Upper lobe of right lung (tissue), 1 donor: ENCODE data around the gene ITIH5. TPM values are rescaled to one million over a fixed set of nuclear protein-coding genes. Genes with fewer than 3 reads are reported as not detected.
A peak's percentile ranks its signal among the peaks of the same experiment; 100 is the strongest.

ENCODE experiments used
- ATAC-seq: fragments of 200-7000 bp; cut with Tn5 transposase; one replicate; pipeline ENCODE4 v1.9.1; 2020; ENCODE audit warnings: mild to moderate bottlenecking, moderate library complexity
- DNase-seq: peaks from one replicate; pipeline ENCODE4 v3.0.0-alpha.2; 2020
- H3K27ac ChIP-seq: fragments of 200-600 bp; one replicate; pipeline ENCODE4 v1.8.0; 2022
- H3K27me3 ChIP-seq: fragments of 200-600 bp; one replicate; pipeline ENCODE4 v1.8.0; 2022; ENCODE audit warnings: mild to moderate bottlenecking
- H3K36me3 ChIP-seq: fragments of 200-600 bp; one replicate; pipeline ENCODE4 v1.8.0; 2022
- H3K4me1 ChIP-seq: fragments of 200-600 bp; one replicate; pipeline ENCODE4 v1.8.0; 2022
- H3K4me3 ChIP-seq: fragments of 200-600 bp; one replicate; pipeline ENCODE4 v1.8.0; 2022; ENCODE audit warnings: mild to moderate bottlenecking
- H3K9me3 ChIP-seq: fragments of 200-600 bp; one replicate; pipeline ENCODE4 v1.8.0; 2022
- CTCF ChIP-seq: fragments of 200-600 bp; IDR thresholded peaks from one replicate; pipeline ENCODE4 v1.8.0; 2022; ENCODE audit warnings: antibody characterized with exemption
- intact Hi-C: fragments of 100-400 bp; cut with DNase I; formaldehyde crosslinking; loops from one replicate; pipeline ENCODE4 v1.11.0; 2022
- total RNA-seq: library from RNA; stranded (reverse); fragmentation: NEBNext Ultra II Directional; extraction: Animal tissue kit (Norgen Biotek cat#: 25700); gene quantifications from one replicate; pipeline ENCODE4 v1.2.1, GENCODE V29; 2021
- donor health status: DM: no; HTN: yes; CAD: no; lungs with severe emphysema.

ITIH5 gene
- total RNA-seq, 1 donor from 2014 or later: 10.5 TPM

DNA sequence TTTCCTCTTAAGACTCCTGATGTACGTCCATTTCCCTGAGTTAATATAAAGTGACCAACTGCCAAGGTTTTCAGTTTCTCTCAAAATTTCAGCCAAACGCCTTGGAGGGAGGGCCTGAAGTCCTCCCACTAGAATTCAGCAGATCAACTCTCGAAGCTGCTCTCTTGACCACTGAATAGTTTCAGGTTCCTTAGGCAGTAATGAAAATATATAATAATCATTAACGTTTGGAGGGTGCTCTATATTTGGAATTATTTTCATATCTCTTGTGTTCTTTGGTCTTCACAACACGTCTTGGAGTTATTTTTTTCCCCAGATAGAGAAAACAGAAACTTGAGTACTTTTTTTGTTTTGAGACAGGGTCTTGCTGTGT is 132.3 kb downstream of the ITIH5 start:
- Histone ChIP-seq H3K36me3 (no peaks in the 10 kb centered on the region), H3K9me3 (no peaks in the 10 kb centered on the region), H3K4me1 (no peaks in the 10 kb centered on the region), H3K4me3 (no peak overlapping the region), H3K27ac (no peak overlapping the region), H3K27me3 (no peaks in the 10 kb centered on the region)
- intact Hi-C loops: no loop called here
- no peak for DNase-seq
- no peak for ATAC-seq
- no peak for TF ChIP-seq CTCF

DNA sequence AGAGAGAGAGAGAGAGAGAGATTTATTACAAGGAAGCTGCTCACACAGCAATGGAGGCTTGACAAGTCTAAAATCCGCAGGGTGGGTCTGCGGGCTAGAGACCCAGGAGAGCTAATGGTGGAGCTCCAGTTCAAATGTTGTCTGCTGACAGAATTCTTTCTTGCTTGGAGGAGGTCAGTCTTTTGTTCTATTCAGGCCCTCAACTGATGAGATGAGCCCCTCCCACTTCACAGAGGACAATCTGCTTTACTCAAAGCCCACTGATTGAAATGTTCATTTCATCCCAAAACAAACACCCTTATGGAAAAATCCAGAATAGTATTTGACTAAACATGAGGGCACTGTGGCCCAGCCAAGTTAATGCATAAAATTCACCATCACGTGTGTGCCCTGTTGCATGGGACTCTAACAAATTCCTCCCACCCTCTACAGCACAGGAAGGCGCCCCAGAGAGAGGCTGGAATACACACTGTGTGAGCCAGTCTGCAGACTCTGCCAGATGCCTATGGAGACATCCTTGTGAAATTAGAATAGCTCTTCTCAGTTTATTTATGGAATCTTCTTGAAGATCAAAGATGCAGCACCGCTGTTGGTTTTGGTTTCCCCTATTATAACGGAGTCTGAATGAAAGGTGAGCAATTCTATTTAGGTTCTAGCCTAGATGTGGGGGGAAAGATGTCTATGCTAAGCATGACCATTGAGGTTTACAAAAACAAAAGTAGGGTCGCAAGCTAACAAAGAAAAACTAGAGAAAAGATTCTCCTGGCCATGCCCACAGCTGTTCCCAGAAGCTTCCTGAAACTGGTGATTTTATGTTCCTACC is 132.9 kb downstream of the ITIH5 start:
- no peak overlapping the region for H3K4me3 ChIP-seq

DNA sequence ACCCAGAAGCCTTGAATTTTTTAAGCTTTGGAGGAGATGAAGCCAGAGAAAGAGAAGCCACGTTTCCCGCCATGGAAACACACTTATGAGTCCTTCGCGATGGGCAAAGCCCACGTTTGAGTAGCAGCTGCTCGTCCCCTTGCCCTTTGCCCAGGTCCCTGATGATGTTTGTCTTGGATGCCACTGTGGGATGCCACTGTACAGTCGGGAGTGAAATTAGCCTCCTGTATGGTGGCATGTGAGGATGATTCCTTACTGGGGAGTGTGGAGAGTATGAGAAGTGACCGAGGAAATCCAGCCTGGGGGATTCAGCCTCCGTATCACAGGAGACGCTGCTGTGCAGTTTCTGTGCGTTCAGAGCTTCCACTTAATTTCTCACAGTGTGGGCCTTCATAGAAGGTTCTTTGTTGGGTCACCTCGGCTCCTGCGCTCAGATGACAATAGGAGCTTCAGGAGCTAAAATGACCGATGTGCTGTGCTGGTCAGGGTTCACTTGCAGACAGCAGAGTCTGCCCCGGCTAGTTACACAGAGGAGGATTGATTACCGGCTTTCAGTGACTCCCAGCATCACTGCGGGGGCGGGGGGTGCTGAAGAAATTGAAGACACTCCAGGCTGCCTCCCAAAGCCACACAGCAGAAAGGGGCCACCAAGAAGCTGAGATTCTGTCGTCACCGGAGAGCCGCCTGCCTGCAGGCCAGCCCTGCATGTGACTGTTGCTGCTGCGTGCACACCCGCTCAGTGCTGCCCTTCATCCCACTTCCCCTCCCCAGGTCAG is 133.9 kb downstream of the ITIH5 start:
- no peak for ATAC-seq
- no peak overlapping the region for H3K27ac ChIP-seq
- H3K27me3 ChIP-seq: no peaks in the 10 kb centered on the region
- H3K36me3 ChIP-seq: no peaks in the 10 kb centered on the region
- no peak for TF ChIP-seq CTCF
- DNase-seq: no peak
- H3K9me3 ChIP-seq: no peaks in the 10 kb centered on the region
- intact Hi-C loops: no loop called here
- no peaks in the 10 kb centered on the region for H3K4me1 ChIP-seq
- H3K4me3 ChIP-seq: no peak overlapping the region

More for the DNA sequence above, 132.9 kb downstream of the ITIH5 start:
- H3K36me3 ChIP-seq: no peaks in the 10 kb centered on the region
- no peaks in the 10 kb centered on the region for H3K4me1 ChIP-seq
- no peak for ATAC-seq
- H3K9me3 ChIP-seq: no peaks in the 10 kb centered on the region
- H3K27me3 ChIP-seq: no peaks in the 10 kb centered on the region
- TF ChIP-seq CTCF: no peak
- no peak overlapping the region for H3K27ac ChIP-seq
- intact Hi-C loops: no loop called here
- DNase-seq: no peak

GRCh38 chr10:7529638-7530037 is 137.1 kb downstream of the ITIH5 start:
- no peaks in the 10 kb centered on the region for H3K36me3 ChIP-seq
- no peaks in the 10 kb centered on the region for H3K9me3 ChIP-seq
- no peaks in the 10 kb centered on the region for H3K4me1 ChIP-seq
- intact Hi-C loops: loop anchor here (5.0 kb wide), 1 partner anchor 158 kb away; no protein-coding TSS in a partner anchor
- peaks cover 5% of the 10 kb centered on the region for H3K27me3 ChIP-seq
- DNase-seq (no peak), ATAC-seq (peak; percentile 62)
- H3K27ac ChIP-seq: no peak overlapping the region
- peak; percentile 37 for TF ChIP-seq CTCF
- H3K4me3 ChIP-seq: no peak overlapping the region

DNA sequence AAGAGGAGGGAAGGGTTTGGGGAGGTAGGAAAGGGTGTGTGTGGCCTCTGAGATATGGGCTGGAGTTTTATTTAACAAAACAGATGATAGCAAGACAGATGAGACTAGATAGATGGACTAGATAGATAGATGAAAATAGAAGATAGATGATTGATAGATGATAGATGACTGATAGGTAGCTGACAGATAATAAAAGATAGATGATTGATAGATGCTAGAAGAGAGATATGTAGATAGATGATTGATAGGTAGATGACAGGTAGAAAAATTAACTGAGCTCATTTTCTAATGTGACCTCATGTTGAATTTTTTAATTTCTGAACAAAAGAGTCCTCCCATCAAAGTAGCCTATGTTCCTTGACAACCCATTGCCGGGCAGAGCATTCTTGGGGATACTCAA is 139.3 kb downstream of the ITIH5 start:
- no peak for TF ChIP-seq CTCF
- no peak overlapping the region for H3K27ac ChIP-seq
- intact Hi-C loops: loop anchor here (5.0 kb wide), 1 partner anchor 160 kb away; no protein-coding TSS in a partner anchor
- no peak overlapping the region for H3K4me3 ChIP-seq
- no peaks in the 10 kb centered on the region for H3K4me1 ChIP-seq
- H3K9me3 ChIP-seq: no peaks in the 10 kb centered on the region
- DNase-seq (no peak), ATAC-seq (no peak)
- peaks cover 9% of the 10 kb centered on the region for H3K27me3 ChIP-seq
- H3K36me3 ChIP-seq: no peaks in the 10 kb centered on the region
